ENCODE data around the gene ISLR2.
"Not testable (repeated sequence)": the region's sequence is repeated elsewhere in the genome, so short reads cannot be mapped to it uniquely, and the experiment has no call there.

ISLR2 gene

DNA sequence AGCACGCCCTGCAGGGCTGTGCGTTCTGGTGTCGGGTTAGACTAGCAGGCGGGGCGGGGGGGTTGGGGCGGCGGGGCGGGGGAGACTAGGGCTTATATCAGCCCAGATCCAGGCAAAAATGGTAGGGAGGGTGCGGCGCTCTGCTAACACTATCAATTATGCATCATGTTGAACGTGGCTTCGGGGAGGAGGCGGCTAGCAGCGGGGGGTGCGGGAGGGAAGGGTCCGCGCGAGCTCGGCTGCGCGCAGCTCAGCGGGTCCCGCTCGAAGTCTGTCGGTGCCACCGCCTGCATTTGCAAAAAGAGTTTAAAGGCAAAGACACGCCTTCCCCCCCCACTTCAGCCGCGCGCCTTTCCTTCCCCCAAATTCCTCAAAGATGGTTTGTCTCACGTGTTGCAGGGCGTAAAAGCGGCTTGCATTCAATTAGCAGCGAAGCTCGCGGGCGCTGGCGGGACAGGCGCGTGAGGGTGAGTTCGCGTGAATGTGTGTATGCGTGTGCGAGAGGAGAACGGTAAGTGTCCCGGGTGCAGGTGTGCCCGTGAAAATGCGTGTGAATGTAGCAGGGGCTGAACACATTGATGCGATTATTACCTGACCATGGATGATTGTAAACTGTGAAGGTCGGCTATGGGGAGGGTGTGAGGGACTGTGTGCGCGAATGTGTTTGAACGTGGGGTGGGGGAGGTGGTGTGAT, at the start of gene ISLR2:
Gene ISLR2, plus strand, starts transcription at position 432 of the 694 bp plus-strand sequence. CDS start 2,169 bp downstream, outside the sequence.
- no peak for DNase-seq (ENCODE audit: low read depth)

DNA sequence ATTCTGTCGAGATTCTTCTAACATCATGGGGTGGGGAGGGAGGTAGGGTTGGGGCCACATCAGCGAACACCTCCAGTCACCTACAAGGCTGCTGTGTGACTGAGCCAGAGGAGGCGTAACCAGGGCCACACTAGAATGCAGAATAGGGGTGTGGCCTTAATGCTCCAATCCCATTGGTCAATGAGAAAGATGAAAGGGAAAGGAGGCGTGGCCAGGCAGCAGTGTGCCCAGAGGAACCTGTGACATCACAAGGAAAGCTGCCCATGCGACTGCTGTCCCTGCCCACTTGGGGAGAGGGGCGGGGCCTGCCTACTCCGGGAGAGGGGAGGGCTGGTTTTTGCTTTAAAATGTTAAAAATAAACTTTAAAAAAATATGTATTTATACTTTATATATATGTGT, 47.9 kb upstream of the ISLR2 start, which contains the start of gene GOLGA6A:
Gene GOLGA6A, minus strand, starts transcription at position 101 of the 400 bp plus-strand sequence. Its CDS starts 41 bp downstream, at position 60.
- not testable (repeated sequence) for DNase-seq (ENCODE audit: low read depth)

DNA sequence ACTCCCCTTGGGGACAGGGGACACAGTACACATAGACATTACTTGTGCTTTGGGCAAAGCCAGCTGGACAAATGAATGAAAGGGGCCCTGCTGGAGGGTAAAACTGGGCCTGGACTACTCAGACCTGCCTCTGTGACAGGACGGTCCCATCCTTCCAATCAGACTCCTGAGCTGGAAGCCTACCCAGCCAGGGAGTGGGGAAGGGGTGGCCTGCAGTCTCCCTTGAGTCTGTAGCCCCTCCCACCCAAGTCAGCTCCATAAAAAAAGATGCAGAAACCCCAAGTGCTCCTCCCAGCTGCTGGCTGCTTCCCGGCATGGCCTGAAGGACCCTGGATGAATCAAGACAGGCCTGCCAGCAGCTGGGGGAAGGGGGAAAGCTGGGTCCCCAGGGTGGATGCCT, 35.8 kb upstream of the ISLR2 start:
- not testable (repeated sequence) for DNase-seq (ENCODE audit: low read depth)

GRCh38 chr15:74095610-74096009, 34.8 kb upstream of the ISLR2 start:
- not testable (repeated sequence) for DNase-seq (ENCODE audit: low read depth)

- not testable (repeated sequence) for DNase-seq (ENCODE audit: low read depth)
Observed at GRCh38 chr15:74096753-74097474, 33.5 kb upstream of the ISLR2 start.

DNA sequence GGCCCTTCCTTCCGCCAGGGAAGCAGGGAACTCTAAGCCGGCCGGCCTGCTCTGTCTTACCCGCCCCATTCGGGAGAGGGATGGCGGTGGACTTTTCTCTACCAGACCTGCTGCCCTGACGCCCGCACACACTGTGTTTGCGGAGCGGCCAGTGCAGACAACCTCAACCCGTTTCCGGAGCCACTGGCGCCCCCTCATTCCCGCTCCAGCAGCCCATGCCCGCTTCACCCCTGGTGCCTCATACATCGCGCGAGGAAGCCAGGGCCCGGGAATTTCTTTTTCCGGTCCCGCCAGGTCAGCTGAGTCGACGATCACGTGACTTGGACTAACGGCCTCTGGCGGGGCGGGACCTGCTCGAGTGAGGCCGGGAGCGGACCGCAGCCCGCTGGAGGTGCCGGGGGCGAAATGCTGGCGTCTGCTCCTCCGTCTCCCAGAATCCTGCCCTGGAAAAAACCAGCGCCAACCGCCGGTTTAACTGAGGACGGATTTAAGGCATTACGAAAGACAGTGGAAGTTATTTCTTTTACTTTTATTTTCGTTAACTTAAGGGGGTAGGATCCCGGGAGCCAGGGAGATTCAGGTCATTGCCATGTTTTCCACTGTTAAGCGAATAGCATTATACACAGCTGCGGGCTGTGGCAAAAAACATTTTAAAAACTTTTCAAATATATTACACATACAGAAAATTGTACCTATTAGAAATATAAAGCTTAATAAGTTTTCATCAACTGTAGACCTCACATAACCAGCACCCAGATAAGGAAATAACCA, 30.2 kb upstream of the ISLR2 start:
- DNase-seq (ENCODE audit: low read depth): peak; percentile 73

- DNase-seq (ENCODE audit: low read depth): no peak
Observed at GRCh38 chr15:74108111-74108510, 22.3 kb upstream of the ISLR2 start.

- not testable (repeated sequence) for DNase-seq (ENCODE audit: low read depth)
Observed at GRCh38 chr15:74108611-74109010, 21.8 kb upstream of the ISLR2 start.

- no peak for DNase-seq (ENCODE audit: low read depth)
Observed at GRCh38 chr15:74109713-74110112, 20.7 kb upstream of the ISLR2 start.

DNA sequence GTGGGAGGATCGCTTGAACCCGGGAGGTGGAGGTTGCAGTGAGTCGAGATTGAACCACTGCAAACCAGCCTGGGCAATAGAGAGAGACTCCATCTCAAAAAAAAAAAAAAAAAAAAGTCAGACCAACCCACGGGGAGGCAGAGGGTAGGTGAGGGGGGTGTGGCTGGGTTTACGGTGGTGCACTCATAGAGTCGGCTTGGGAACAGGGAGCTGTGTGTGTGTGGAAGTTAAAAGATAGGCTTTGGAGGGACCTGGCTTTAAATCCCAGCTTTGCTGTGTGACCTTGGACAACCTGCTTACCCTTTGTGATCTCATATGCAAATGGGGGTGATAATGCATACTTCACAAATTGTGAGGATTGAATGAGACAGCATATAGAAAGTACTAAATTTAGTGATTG, 10.0 kb upstream of the ISLR2 start:
- DNase-seq (ENCODE audit: low read depth): no peak

GRCh38 chr15:74121039-74121438, 9.3 kb upstream of the ISLR2 start:
- DNase-seq (ENCODE audit: low read depth): no peak

DNA sequence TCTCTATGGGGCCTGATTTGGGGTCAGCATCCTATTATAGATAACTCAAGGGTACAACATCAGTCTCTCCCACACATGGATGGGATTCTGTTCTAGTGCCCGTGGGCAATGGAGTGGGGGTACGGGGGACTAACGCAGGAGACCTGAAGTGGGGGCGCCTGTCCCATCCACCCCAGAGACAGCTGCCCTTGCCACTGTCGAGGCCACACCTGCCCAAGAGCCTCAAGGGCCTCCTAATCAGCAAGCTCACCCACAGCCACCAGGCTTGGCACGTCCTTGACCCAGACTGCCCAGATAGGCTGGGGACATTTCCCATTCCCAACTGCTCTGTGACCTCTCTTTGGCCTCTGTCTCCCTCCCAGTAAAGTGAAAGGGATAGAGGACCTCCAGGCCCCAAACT, 8.5 kb upstream of the ISLR2 start:
- no peak for DNase-seq (ENCODE audit: low read depth)

GRCh38 chr15:74122403-74123130, 7.8 kb upstream of the ISLR2 start:
- DNase-seq (ENCODE audit: low read depth): no peak

- no peak for DNase-seq (ENCODE audit: low read depth)
Observed at GRCh38 chr15:74123131-74123429, 7.3 kb upstream of the ISLR2 start.

DNA sequence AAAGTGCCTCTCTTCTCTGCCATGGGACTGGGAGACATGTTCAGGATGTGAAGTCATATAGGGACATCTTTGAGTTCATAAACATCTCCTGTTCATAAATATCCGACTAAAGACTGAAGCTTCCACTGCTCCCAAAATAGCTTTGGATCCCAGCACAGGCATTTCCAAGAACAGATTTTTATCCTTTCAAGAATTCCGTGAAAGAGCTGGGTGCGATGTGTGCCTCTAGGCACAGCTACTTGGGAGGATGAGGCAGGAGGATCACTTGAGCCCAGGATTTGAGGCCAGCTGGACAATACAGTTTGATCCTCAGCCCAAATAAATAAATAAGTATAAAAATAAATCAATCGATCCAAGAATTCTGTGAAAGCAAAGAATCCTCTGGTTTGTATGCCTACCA, 6.7 kb upstream of the ISLR2 start:
- no peak for DNase-seq (ENCODE audit: low read depth)

GRCh38 chr15:74124196-74124595, 6.2 kb upstream of the ISLR2 start:
- no peak for DNase-seq (ENCODE audit: low read depth)

- DNase-seq (ENCODE audit: low read depth): no peak
Observed at GRCh38 chr15:74124759-74125158, 5.6 kb upstream of the ISLR2 start.

GRCh38 chr15:74127255-74127953, 3.0 kb upstream of the ISLR2 start:
- DNase-seq (ENCODE audit: low read depth): peak; percentile 62

GRCh38 chr15:74127954-74128784, 2.2 kb upstream of the ISLR2 start:
- no peak for DNase-seq (ENCODE audit: low read depth)

DNA sequence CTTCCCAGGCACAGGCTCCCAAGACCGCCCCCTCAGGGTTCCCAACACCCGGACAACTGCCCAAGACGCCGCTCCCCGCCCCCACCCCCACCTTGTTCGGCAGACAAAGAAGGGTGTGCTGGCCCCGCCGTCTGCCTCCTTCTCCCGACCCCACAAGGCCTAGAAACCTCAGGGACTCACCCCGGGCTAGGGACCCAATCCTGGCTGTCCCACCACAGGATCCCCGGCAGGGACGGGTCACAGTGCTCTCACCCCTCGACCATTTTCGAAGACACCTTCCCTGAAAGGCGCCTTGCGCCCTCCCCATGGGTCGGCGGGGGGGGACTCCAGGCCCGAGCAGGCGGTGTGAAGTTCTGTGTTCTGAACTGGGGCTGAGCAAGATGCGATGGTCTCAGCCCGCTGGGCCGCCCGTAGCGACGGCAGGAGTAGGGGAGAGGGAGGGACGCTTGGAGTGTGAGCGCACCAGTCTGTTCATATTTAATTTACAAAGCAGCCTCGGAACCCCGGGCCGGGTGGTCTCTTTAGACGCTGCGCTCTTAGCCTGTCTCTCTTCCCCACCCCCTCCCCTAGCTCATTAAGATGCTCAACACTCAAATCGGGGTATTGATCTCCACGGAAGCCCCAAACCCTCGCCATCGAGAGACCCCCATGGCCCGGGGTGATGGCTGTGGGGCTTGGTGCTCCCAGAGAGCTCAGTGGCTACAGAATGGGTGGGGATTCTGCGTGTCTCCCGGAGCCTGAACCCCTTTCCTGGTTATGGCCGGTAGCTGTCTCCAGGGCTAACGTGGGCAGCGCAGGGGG, 1.4 kb upstream of the ISLR2 start:
- DNase-seq (ENCODE audit: low read depth): no peak
